GM18507 (cell line): ENCODE measurements around the gene PDHX.

ENCODE experiments used
- DNase-seq: peaks from one replicate; pipeline ENCODE4 v3.0.0; 2011; ENCODE audit warnings: low read depth; ENCODE audit not compliant: insufficient read length; ENCODE audit errors: extremely low spot score
- FAIRE-seq: peaks from 2 replicates; lab custom pipeline; 2011; peaks lifted over from hg19 to GRCh38; lab: Jason Lieb, UNC

PDHX gene

DNA sequence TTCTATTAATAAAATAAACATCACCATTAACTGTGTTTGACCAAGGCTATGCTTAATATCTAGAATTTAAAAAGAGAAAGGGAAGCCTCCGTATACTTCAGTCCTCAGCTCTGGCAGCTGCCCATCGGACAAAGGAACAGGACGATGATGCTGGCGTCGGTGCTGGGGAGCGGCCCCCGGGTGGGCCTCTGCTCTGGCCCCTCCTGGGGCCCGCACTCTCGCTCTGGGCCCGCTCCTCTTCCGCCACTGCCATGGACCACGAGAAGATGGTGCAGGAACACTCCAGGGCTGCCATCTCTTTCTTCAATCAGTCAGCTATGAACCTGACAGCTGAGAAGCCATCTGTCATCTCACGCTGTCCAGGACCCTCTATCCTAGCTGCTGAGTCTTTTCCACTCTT, 25.3 kb downstream of the PDHX start:
- FAIRE-seq (no peak), DNase-seq (no peak)

DNA sequence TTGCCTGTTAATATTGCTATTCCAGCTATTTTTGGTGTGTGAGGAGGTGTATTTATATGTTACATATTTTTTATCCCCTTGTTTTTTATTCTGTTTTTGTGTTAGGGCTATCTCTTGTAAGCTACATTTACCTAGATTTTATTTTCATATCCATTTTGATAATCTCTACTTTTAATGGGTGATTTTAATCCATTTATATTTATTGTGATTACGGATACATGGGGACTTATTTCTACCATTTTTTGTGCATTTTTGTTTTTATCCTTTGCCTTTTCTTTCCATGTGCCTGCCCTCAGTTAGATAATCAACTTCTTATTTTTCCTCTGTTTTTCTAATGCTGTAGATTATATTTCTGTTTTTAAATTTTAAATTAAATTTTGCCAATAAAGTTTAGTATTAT, 28.3 kb downstream of the PDHX start:
- DNase-seq: no peak
- FAIRE-seq: no peak

DNA sequence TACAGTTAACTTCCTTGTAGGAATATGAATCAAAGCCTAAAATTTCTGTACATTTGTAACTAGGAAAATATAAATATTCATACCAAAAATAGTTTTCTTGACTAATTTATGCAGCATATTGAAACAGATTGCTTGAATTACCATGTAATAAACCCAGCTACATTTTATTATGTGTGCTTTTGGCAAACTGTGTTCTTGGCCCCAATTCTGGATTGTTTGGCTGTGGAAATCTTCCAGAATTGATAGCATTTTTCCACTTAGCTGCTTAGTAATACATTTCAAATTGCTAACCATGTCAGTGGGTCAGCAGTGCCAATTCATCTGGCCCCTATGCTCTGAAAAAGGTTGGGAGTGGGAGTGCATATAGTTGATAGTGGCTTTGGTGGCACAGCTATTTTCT, 32.3 kb downstream of the PDHX start:
- DNase-seq: no peak
- no peak for FAIRE-seq

DNA sequence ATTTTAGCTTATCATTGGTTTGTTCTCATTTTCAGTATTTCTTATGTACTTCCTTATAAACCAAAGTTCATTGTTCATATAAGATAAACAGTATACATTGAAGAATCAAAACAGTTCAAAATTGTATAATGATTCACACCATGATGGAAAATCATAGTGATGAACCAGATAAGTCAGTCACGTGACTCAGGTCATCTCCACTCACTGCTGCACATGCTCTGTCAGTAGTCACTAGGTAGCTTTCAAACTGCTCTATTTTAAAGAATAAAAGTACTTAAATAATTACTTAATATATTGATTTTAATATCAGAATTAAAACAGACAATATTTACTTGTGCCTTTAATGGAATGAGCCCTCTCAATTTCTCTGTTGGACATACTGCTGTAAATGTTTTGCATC, 37.5 kb downstream of the PDHX start:
- DNase-seq: no peak
- no peak for FAIRE-seq

DNA sequence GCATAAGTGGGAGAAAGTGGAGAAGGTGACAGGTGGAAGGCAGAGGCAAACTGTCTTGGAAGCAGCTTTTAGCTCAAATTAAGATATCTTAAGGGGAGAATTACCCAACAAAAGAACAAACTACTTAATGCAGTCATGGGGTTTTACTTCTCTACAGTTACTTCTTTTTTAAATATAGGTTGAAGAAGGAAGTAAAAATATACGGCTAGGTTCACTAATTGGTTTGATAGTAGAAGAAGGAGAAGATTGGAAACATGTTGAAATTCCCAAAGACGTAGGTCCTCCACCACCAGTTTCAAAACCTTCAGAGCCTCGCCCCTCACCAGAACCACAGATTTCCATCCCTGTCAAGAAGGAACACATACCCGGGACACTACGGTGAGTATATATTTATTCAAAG, 40.8 kb downstream of the PDHX start:
- no peak for FAIRE-seq
- DNase-seq: no peak

DNA sequence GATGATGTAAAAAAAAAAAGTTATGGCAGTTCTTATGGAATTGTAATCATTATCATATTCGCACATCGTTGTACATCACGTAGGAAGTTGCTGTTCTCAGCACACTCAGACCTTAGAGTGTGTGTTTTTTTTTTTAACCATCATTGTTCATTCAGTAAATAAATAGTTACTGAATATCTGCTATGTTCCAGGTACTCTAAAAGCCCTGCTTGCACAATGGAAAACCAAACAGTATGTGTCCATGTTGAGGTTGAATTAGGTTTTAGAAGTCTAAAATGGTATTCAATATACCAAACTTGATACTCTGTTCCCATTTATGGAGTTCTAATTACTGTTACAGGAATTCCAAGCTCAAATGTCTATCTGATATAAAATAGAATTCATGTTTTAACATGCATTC, 41.2 kb downstream of the PDHX start:
- DNase-seq (no peak), FAIRE-seq (no peak)

DNA sequence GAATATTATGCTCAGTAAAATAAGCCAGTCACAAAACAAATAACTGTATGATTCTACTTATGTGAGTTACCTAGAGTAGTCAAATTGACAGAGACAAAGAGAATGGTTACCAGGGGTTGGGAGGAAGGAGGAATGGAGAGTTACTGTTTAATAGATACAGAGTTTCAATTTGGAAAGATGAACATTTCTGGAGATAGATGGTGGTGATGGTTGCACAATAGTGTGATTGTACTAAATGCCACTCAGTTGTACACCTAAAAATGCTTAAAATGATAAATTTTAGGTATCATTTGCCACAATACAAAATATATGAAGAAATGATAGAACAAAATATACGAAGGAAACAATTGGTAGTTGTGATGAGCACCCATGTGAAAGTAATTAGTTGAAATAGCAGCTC, 43.4 kb downstream of the PDHX start:
- DNase-seq (no peak), FAIRE-seq (no peak)

DNA sequence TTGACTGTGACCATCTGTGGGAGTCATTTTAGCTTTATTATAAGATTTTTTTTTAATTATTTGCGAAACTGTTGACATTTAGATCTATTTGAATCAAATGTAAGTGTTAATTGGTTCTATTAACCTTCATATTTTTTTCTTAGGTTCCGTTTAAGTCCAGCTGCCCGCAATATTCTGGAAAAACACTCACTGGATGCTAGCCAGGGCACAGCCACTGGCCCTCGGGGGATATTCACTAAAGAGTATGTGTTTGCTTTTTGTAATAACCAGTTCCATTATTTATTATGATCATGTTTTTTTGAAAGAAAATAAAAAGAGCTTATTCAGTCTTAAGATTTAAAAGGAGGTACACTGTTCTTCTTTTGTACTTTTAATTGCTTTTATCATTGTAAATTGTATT, 43.9 kb downstream of the PDHX start:
- no peak for DNase-seq
- FAIRE-seq: no peak

DNA sequence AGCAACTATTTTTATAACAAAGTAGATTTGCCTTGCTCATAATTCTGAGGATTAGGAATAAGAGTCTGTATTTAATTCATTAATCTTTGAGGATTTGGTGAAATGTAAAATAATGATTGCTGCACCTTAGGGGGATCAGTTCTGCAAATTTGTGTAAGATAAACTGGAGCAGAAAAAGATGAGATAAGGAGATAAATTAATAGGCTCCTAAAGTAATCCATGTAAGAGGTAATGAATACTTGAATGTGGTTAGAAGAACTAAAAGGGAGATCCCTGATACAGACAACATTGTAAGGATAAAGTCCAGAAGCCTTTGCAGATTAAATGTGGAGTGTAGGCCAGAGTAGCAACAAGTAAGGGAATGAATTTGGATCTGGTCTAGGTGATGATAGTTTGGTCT, 45.6 kb downstream of the PDHX start:
- DNase-seq (no peak), FAIRE-seq (no peak)

DNA sequence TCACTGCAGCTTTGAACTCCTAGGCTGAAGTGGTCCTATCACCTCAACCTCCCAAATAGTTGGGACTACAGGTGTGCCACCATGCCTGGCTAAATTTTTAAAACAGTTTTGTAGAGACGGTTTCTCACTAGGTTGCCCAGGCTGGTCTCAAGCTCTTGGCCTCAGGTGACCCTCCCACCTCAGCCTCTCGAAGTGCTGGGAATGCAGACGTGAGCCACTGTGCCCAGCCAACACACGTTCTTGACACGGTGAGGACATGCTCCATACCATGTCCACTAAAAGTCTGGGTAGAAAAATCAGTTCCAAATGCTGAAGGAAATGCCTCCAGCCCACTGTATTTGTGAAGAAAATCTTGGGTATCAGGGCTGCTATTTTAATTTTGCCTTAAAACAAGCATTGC, 46.9 kb downstream of the PDHX start:
- no peak for FAIRE-seq
- DNase-seq: no peak

DNA sequence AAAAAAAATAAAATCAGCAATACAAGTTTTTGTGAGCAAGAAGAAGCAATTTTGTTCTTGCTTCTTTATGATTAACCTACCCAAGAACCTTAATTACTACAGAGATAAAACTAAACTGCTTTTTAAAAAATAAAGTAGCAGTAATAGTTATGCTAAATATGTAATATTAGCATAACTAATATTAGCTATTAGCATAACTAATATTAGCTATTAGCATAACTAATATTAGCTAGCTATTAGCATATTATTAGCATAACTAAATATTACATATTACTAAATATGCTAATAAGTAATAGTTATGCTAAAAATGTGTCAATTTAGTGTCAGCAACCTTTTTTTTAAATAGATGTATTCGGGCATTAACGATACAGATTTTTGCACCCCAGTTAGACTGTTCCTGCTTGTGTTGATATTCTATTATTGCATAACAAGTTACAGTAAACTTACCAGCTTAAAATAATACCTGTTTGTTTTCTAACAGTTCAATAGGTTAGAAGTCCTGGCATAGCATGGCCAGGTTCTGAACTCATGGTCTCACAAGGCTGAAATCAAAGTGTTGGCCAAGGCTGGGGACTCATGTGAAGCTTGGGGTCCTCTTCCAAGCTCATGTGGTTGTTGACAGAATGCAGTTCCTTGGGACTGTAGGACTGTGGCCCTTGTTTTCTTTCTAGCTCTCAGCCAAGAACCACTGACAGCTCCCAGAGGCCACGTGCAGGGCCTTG, 48.4 kb downstream of the PDHX start:
- DNase-seq (no peak), FAIRE-seq (no peak)

DNA sequence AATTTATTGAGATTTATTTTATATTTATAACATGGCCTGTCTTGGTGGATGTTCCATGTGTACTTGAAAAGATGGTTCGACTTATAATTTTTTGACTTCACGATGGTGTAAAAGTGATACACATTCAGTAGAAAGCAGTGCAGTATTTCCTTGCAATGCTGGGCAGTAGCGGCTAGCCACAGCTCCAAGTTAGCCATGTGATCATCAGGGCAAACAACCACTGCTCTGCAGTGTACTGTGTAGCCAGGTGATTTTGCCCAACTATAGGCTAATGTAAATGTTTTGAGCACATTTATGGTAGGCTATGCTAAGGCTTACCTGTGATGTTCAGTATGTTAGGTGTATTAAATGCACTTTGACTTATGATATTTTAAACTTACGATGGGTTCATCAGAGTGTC, 52.4 kb downstream of the PDHX start:
- no peak for DNase-seq
- FAIRE-seq: no peak

DNA sequence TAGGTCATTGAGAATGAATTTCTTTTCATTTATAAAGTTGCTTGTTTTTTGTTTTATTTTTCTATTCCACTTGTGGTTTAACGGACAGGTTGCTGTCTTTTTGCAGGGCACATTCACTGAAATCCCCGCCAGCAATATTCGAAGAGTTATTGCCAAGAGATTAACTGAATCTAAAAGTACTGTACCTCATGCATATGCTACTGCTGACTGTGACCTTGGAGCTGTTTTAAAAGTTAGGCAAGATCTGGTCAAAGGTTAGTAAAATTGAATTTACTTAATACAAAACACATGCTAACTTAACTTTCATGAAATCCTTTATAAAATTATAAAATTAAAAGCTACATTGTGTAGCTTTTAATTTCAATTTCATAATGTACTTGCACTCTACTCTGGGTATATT, 53.6 kb downstream of the PDHX start:
- DNase-seq (no peak), FAIRE-seq (no peak)

DNA sequence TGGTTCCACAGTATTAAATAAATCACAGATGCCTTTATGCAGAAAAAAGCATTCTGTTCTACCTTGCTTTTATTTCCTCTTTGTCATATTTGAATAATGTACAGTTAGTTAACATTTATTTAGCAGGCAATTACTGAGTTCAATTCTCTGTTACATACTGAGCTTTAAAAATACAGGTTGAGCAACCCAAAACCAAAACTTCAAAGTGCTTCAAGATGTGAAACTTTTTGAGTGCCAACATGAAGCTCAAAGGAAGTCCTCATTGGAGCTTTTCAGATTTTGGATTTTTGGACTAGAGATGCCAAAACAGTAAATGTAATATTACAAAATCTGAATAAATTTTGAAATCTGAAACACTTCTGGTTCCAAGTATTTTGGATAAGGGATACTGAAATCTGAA, 54.1 kb downstream of the PDHX start:
- DNase-seq: no peak
- FAIRE-seq: no peak

DNA sequence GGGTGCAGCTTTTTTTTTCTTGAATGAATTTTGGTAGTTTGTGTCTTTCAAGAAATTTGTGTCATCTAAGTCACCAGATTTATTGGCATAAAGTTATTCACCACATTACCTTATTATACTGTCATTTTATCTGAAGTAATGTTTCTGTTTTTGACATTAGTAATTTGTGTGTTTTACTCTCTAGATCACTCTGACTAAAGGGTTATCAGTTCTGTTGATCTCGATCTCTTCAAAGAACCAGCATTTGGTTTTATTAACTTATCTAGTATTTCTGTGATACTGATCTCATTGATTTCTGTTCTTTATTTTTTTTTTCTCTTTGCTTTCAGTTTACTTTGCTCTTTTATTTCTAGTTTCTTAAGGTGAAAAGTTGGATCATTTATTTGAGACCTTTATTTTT, 55.5 kb downstream of the PDHX start:
- DNase-seq (no peak), FAIRE-seq (no peak)

DNA sequence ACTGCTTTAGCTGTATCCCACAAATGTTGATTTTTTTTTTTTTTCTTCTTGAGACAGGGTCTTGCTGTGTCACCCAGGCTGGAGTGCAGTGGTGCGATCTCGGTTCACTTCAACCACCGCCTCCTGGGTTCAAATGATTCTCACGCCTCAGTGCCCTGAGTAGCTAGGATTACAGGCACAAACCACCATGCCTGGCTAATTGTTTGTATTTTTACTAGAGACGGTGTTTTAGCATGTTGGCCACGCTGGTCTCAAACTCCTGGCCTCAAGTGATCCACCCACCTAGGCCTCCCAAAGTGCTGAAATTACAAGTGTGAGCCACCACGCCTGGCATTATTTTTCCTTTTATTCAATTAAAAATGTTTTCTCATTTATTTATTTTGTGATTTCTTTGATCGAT, 55.9 kb downstream of the PDHX start:
- FAIRE-seq (no peak), DNase-seq (no peak)

DNA sequence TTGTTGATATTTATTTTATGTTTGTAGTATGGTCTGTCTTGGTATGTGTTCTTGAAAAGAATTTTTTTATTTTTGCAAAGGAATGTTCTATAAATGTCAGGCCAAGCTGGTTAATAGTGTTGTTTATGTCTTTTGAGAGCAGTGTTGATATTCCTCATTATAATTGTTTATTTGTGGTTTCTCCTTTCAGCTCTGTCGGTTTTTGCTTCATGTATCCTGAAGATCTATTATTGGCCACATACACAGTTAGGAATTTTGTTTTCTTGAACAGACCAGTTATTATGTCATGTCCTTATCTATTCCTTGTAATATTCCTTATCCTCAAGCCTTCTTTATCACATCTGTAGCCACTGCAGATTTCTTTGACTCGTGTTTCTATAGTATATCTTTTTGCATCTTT, 56.5 kb downstream of the PDHX start:
- FAIRE-seq (no peak), DNase-seq (no peak)

DNA sequence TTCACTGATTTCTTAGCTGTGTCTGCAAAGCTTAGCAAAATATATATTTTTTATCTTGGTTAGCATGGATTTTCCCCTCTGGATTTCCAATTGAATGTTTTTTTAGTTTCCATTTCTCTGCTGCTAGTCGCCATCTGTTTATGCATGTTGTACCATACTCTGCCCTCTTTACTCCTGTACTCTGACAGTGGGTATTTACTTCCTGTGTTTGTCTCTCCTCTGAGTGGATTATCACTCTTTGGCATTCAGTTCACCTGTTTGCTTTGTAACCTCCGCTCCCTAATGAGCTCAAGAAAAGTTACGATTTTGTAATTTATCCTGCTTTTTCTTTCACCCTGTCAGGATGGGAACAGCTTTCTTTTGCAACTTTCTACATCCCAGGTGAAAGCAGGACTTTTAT, 59.1 kb downstream of the PDHX start:
- FAIRE-seq: no peak
- no peak for DNase-seq

DNA sequence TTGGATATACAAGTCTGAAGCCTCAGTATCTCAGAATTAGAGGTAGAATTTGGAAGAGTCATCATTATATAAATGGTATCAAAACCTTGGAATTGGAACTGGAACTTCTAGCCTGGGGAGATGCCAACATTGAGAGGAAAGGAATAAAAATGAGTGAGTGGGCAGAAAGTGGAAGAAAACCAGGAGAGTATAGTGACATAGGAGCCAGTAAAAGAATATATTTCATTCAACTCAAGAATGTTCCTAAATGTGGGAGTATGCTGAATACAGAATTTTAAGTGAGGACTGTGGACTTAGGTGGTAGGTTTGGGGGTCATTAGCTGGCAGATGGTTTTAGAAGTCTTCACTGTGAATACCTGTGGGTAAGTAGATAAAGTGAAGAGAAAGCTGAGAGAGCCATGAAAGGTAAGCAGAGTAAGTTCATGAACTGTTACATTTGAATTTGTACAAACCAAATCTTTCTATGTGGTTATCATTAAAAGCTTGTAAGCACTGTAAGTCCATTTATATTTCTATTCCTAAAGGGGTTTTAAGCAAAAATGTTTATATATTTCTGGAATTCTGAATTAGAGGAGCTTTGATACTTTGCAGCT, 60.2 kb downstream of the PDHX start:
- FAIRE-seq: no peak
- no peak for DNase-seq

DNA sequence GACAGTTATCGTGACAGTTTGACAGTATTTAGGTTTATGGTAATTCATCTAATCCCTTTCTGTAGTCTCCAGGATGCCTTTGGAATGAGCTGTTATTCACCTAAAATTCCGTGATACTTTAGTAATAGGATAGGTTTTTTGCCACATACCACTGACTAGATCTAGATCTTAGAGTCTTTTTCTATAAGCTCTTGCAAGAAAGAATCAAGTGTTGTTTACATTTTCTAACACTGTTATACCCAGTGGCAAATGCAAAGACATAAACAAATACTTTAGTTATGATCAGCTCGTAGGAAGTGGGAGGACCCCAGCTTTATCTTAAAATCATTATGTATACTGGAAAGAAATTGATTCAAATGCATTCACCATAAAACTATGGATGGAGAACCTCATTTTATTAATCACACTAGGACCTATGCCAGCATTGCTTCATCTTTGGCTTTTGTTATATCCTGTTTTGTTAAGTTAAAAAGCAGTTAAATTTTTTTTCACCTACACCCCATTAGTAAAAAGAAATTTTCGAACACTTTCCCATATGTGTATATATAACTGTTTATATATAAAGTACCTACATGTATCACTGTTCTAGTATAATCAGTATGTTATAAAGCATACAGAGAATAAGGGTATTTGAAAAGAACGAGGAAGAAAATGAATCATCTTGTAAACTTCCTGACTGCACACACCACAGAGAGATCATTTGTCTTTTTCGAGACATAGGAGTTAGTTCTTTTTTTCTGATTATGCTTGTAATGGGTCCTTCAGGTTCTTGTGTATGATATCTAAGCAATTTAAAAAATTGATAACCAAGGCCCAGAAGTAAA, 60.9 kb downstream of the PDHX start:
- FAIRE-seq (no peak), DNase-seq (no peak)
